ENCODE data around the gene AGPAT2.

Gene AGPAT2

DNA sequence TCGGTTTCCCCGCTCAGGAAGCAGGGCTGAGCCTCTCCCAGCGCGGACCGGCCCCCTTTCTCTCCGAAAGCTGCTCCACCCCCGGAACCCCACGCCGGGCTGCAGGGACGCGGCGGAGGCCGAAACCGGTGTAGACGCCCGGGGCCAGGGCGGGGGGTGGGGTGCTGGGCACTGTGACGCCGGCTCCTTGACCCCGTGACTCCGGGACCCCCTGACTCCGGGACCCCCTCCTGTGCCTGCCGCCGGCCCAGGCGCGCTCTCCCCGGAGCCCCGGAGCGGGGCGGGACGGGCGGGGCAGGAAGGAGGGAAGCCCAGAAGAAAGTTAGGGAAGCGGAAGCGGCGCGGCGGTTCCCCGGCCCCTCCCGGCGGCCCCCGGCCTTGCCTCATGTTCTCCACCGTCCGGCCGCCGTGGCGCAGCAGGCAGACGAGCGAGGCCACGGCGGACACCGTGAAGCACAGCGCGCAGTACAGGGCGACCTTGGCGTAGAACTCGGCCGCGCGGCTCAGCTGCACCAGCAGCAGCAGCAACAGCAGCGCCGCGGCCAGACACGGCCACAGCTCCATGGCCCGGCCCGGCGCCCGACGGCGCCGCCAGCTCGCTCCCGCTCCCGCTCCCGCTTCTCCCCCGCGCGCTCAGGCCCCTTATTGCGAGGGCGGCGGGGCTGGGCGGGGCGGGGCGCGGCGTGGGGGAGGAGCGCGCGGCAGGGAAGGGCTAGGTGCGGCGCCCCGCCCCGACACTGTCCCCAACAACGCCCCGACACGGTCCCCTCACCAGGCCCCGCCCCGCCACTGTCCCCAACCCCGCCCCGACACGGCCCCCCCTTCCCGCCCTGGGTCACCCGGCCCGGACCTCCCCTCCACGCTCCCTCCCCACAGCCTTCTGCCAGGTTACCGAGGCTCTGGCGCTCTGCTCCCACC is at the start of gene AGPAT2:
AGPAT2 (minus strand) TSS at position 664 of the 918 bp plus-strand sequence; CDS start at position 564, 100 bp downstream.
- peak; percentile 76 for DNase-seq

DNA sequence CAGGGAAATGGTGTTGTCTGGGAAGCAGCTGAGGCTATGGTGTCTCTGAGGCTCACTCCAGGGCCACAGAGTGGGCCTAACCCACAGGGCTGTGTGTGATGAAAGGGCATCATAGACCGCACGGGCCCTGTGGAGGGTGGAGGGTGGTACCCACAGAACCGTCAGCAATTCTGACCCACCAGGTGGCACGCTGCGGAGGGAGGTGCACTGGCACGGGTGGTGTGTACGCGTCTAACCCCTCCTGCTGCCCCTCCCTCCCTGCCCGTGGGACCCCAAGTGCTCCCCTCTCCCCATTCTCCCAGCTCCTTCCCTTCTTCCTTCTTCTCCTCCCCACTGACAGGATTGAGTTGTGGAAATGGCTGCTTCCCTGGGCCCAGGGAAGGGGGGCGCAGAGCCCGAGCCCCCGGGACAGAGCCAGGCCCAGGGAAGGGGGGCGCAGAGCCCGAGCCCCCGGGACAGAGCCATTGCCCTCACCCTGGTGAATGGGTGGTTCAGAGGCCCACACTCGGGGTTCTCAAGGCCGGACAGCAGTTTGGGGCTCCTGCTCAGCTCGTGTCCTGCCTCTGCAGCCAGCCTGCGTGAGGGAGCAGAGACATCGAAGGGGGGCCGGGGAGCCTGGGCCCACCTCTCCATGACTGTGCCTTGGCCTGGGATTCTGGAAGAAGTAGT is 48.7 kb upstream of the AGPAT2 start:
- DNase-seq = no peak

DNA sequence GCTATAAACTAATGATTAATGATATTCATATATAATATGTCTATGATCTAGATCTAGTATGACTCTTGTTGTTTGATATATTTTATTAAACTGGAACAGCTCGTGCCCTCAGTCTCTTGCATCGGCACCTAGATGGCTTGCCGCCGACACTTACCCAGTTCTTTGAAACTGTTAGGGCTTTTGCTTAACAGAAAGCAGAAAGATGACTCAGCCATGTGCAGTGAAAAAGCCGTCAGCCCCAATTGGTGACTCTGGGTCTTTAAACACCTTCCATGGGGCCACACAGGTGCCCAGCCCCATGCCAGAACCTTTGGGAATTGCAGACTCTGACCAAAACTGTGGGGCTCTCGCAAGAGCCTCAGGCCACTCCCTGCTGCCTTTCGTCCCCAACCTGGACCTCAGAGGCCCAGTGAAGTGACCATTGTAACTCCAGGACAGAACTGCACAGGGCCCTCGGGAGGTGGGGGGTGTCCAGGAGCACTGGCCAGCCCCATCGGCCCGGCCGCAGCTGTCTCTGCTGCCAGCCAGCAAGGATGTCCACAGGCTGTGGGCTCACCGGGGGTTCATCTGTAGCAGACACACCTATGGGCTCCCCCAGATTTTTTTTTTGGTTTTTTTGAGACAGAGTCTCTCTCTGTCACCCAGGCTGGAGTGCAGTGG is 47.7 kb upstream of the AGPAT2 start:
- no peak for DNase-seq

DNA sequence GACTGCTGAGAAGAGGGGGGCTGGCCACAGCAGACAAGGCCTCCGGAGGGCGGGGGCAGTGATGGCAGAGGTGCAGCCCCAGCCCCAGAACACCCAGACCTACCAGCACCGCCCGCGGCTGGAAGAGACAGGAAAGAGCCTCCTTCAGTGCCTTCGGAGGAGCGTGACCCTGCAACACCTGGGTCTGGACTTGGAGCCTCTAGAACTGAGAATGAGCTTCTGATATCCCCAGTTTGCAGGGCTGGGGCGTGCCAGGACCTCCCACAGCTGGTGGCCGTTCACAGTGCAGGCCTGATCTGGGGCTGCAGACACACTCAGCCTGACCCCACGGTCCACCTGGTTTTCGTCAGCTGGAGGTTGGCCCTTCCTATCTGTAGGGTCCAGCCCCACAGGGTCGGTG is 46.4 kb upstream of the AGPAT2 start:
- DNase-seq = no peak

DNA sequence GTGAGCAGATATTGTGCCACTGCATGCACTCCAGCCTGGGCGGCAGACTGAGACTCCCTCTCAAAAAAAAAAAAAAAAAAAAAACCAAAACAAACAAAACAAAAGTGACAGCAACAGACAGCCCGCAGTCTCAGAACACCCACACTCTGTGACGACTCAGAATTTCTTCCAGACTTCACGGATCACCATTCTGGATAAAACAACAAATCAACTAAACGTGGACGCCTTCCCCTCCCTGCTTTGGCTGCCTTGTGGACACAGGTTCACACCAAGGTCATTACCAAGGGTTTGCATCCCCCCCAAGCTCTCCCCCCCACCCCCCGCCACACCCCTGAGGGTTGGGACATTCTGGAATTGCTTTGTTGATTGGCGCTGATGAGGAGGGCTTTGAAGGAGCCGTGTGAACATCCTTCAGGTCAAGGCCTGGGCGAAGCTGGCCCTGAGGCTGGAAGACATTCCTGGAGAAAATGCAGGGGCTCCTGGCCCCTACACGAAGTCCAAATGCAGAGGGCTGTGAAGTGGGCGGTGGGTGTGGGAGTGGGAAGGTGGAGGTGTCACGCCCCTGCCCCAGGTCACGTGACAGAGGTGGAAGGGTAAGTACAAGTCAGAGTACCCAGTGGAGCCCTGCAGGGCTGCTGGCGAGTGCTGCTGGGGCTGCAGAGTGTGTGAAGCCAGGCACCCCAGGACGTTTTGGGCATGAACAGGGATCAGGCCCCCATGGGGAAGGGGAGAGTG is 45.4 kb upstream of the AGPAT2 start:
- DNase-seq = no peak

DNA sequence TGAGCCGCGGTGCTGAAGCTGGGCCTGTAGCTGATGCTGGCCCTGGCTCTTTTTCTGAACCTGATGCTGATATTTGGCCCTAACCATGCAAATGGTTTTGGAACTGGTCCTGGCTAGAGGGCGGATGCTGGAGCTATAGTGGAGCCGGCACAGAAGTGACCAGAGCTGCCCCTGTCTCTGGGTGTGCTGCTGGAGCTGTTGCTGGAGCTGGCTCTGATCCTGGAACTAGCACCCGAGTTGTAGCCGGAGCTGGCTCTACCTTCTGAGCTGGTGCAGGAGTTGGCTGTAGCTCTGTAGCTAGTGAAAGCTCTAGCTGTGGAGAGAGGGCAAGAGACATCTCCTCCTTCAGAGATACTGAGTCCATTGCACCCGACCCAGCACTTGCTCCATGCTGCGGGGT is 42.7 kb upstream of the AGPAT2 start:
- no peak for DNase-seq

DNA sequence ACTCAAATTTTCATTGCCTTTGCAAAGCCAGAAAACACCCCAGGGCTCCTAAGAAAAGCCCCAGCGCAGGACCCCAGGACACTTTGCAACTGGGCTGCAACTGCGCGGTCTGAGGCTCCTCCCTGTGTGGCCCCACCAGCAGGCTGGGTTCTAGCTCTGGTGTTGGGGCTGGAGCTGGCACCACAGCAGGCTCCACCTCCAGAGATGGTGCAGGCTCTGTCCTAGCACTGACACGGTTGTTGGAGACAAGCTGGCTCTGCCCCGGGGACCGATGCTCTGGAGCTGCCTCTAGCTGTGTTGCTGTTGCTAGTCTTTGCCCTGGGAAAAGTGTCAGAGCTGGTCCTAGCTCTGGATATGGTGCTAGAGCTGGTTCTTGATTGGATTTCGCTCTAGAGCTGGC is 41.9 kb upstream of the AGPAT2 start:
- DNase-seq = no peak

DNA sequence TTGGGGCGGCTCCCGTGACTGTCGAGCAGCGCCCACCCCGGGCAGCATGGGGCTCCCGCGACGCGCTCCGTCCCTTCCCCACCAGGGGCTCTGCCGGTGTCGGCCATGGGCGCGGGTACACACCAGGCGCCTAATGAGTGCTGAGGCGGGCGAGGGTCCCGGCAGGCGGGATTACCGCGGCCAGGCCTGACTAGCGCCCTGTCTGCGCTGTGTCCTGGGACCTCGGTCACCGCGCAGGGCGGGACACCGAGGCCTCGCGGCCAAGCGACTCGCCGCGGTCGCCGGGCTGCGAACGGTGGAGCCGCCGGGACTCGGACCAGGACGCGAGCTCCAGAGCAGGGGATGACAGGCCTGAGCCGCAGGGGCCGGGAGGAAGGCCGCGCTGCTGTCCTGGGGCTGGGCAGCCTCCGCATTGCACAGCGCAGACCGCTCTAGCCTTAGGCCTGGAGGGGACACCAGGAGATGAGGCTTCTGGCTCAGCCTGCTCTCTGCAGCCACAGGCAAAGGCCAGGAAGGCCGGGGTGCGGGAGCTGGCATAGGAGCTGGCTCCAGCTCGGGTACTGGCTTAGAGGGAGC is 41.4 kb upstream of the AGPAT2 start:
- DNase-seq = peak; percentile 23

DNA sequence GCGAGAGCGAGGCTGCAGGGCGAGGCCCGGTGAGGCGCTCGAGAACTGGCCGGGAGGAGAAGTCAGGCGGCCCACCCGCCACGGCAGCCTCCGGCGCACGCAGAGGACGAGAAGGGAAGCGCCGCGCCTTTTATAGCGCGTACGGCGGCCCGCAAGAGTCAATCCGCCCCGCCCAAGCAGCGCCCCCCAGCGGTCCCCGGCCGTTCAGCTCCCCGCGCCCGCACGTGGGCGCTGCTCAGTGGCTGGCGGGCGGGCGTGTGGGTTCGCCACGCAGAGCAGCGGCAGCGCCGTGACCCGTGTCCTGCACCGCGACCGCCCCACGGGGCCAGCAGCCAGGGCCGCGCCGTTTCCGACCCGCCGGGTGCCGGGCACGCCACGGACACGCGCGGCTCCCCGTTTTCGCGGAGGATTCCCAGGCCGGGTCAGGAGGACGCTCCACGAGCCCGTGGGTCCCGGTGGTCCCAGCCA is 40.9 kb upstream of the AGPAT2 start:
- DNase-seq = peak; percentile 94

DNA sequence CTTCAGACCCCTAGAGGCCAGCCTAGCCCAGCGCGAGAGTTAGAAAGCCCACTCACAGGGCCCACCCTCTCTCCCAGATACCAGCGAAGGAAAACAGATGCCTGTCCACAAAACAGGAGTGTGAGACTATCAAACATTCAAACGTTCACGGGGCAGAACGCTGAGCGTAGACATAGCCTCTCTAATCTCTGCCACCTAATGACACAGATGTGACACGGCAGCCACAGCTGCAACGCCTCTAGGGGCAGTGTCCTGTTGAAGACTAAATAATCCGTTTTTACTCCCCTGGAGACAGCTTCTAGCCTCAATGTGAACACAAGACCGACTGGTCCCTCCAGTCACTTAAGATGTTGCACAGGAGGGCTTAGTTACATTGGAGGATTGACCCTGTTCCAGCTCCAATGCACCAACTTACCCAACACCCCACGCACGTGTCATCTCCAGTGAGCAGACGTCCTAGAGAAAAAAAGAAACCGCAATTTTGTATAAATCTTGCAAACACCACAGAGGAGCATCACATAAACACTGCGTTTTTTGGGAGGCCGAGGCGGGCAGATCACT is 39.5 kb upstream of the AGPAT2 start:
- peak; percentile 55 for DNase-seq

DNA sequence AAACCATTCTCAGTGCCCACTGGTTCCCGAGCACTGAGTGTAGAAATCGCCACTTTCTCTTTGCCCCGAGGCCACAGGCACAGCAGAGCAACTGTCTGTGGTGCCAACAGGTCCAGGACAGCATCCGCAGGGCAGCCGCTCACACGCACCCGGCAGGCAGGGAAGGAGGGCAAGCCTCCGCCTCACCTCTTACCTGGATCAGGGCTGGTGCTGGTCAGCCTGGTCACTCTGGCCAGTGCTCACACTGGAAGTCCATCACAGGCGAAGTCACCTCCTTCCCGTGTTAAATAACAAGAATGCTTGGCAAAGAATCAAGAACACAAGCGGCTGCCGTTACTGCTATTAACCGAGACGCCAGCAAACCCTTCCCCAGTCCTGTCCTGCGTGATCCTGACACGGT is 38.9 kb upstream of the AGPAT2 start:
- DNase-seq = no peak

DNA sequence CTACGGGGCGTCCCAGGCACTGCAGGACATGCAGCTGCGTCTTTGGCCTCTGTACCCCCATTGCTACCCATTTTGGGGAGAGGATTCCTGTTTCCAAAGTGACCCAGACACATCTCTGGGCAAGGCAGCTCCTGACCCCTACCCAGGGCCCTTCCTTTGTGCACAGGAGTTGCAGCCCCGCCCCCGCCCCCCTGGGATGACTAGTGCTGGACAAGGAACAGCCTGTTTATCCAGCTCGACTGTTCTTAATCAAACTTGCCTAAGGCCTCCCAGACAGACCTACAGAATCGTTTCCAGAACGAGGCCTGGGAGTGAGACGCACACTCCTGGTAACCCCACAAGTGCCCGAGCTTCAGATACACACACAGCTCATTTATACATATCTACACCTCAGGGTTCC is 38.4 kb upstream of the AGPAT2 start:
- no peak for DNase-seq

DNA sequence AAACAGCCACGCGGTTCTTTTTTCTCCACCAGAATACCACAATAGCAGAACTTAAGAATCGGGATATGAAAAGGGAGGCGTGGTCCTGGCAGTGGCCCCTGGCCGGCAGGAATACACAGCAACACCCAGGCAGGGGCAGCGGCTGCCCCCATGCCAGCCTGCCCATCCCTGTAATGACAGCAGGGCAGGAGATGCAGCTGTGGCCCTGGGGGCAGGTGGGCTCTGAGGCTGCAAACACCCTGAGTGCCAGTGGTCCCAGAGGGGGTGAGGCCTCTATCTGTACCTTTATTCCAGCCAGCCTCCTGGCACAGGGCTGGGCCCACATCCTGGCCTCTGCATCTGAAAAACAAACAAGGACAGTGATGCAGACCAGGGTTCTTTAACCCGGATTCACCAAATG is 37.5 kb upstream of the AGPAT2 start:
- no peak for DNase-seq

DNA sequence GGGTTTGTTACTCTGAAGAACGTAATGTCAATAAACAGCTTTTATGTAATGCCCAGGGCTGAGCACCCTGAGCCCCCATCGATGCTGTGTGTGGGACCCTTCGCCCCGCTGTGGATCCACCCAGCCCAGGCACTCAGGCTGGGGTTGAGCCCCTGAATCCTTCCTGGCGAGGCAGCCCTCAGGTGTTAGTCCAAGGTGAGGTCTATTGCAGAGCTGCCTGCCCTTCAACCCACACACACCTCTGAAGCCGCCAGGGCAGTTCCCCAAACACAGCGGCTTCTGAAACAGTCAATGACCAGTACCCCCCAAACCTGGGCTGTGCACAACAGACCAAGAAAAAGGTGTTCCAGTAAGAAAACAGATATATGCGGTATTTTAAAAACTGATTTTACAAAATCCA is 36.7 kb upstream of the AGPAT2 start:
- no peak for DNase-seq

DNA sequence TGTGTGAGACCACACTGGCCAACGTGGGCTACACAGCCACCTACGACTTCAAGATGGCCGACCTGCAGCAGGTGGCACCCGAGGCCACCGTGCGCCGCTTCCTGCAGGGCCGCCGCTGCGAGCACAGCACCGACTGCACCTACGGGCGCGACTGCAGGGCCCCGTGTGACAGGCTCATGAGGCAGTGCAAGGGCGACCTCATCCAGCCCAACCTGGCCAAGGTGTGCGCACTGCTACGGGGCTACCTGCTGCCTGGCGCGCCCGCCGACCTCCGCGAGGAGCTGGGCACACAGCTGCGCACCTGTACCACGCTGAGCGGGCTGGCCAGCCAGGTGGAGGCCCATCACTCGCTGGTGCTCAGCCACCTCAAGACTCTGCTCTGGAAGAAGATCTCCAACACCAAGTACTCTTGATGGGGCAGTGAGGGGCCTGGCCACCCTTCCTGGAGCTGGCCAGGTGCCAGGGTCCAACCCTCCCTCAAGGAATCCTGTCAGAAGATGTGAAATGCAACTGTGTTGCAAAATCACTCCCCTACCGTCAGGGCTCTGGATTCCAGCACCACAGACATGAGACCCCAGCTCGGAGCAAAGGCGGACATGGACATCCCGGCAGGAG is 36.2 kb upstream of the AGPAT2 start:
- no peak for DNase-seq

DNA sequence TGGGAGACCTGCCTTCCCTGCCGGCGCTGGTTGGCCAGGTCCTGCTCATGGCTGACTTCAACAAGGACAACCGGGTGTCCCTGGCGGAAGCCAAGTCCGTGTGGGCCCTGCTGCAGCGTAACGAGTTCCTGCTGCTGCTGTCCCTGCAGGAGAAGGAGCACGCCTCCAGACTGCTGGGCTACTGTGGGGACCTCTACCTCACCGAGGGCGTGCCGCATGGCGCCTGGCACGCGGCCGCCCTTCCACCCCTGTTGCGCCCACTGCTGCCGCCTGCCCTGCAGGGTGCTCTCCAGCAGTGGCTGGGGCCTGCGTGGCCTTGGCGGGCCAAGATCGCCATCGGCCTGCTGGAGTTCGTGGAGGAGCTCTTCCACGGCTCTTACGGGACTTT is 35.7 kb upstream of the AGPAT2 start:
- DNase-seq = no peak

DNA sequence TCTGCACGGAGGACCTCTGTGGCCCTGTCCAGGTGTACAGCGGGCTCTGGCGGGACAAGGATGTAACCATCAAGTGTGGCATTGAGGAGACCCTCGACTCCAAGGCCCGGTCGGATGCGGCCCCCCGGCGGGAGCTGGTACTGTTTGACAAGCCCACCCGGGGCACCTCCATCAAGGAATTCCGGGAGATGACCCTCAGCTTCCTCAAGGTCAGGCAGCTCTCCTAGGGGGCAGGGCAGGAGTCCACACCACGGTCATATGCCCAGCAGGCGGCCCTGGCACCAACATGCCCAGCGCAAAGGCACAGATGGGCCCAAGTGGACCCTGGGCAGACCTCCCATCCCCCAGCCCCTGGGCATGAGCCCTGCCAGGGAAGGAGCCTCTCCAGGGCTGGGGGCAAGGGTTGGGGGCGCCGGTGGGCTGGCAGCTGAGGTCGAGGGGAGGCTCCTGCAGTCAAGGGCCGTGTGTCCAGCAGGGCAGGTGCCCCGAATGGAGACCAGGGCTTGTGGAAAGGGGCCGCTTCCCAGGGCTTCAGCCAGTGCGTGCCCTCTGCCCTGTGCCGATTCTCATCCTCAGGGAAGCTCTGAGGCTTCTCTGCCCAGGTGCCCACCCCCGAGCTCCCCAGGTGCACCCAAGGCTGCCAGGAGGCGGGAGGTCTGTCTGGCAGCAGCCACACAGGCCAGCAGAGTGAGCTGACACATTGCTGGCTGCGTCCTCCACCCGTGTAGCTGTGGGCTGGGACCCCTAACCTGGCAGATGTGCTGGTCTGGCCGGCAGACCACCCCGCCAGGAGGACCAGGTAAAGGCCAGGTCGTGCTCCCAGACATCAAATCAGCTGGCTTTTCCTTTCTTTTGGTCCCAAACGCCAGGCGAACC is 35.1 kb upstream of the AGPAT2 start:
- no peak for DNase-seq

DNA sequence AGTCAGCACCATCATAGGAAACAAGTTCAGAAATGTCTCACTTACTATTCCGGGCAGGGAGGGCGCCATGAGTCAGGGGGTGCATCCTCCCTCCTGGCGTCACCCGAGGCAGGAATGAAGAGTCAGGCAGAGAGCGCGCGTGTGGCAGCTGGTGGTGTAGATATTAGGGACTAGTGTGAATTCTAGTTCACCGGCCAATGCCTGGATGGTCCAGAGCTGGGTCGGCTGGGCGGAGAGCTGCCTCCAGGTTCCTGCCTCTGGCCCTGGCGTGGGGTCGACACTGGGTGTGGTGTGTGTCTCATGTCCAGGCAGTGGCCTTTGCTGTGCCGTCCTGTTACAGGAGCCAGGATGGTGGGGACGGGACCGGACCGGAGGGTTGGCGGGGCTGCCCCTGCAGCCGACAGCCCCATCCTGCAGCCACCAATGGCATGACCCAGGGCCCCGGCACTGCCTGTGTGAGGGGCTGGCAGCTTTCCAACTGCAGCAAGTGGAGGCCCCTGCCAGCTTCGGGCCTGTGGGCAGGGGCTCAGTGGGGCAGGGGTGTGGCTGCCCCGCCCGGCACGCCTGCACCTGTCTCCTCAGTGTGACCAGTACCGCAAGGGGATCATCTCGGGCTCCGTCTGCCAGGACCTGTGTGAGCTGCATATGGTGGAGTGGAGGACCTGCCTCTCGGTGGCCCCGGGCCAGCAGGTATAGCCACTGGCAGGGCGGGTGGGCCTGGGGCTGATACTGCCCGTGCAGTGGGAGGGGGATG is 34.3 kb upstream of the AGPAT2 start:
- no peak for DNase-seq

DNA sequence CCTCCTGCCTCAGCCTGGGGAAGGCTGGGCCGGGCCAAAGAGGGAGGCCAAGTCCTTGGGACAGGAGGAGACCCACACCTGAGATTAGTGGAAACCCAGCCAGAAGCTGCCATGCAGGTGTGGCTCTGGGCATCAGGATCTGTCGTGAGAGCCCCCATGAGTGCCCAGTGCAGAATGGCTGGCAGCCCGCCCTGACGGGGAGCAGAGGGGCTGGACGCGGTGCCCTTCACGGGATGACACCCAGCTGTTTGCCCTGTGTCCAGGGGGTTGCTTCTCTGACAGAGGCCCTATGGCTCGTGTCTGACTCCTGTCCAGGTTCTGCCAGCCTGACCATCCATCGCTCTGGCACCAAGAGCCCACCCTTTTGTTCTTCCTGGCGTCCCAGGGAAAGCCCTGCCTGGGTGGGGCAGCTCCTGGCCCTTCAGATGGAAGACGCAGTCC is 33.7 kb upstream of the AGPAT2 start:
- no peak for DNase-seq
